GM18507 (cell line): ENCODE data around the gene PNPLA2.

ENCODE experiments used
- DNase-seq: peaks from one replicate; pipeline ENCODE4 v3.0.0; 2011; ENCODE audit warnings: low read depth; ENCODE audit not compliant: insufficient read length; ENCODE audit errors: extremely low spot score
- FAIRE-seq: peaks from 2 replicates; lab custom pipeline; 2011; peaks lifted over from hg19 to GRCh38; lab: Jason Lieb, UNC

The PNPLA2 gene

GRCh38 chr11:838441-839279, 19.9 kb downstream of the PNPLA2 start:
- no peak for DNase-seq
- no peak for FAIRE-seq

GRCh38 chr11:839280-839623, 20.5 kb downstream of the PNPLA2 start:
- DNase-seq: no peak
- FAIRE-seq: no peak

- DNase-seq (no peak), FAIRE-seq (no peak)
These were observed 21.3 kb downstream of the PNPLA2 start for GRCh38 chr11:839875-840617.

GRCh38 chr11:841981-842369, 23.3 kb downstream of the PNPLA2 start:
- FAIRE-seq (no peak), DNase-seq (no peak)

GRCh38 chr11:842370-843002, 23.8 kb downstream of the PNPLA2 start, which contains the start of the genes POLR2L and TSPAN4:
Gene POLR2L, minus strand, starts transcription at chr11:842529. Its CDS starts 21 bp downstream, at chr11:842508.
Gene TSPAN4, plus strand, starts transcription at chr11:842852. Its CDS starts 7,453 bp downstream, at chr11:850305.
- FAIRE-seq (peak; percentile 89), DNase-seq (peak; percentile 87)

GRCh38 chr11:843086-843734, 24.5 kb downstream of the PNPLA2 start:
- DNase-seq (no peak), FAIRE-seq (no peak)

GRCh38 chr11:843818-844692, 25.3 kb downstream of the PNPLA2 start:
- FAIRE-seq (no peak), DNase-seq (no peak)

GRCh38 chr11:844693-845644, 26.3 kb downstream of the PNPLA2 start:
- DNase-seq: no peak
- FAIRE-seq: no peak

GRCh38 chr11:845872-846495, 27.3 kb downstream of the PNPLA2 start:
- FAIRE-seq: no peak
- DNase-seq: no peak

GRCh38 chr11:846496-847098, 27.9 kb downstream of the PNPLA2 start:
- FAIRE-seq: no peak
- DNase-seq: no peak

GRCh38 chr11:847876-848275, 29.2 kb downstream of the PNPLA2 start:
- FAIRE-seq (no peak), DNase-seq (no peak)

GRCh38 chr11:848380-848931, 29.7 kb downstream of the PNPLA2 start:
- peak; percentile 63 for DNase-seq
- FAIRE-seq: peak; percentile 56

GRCh38 chr11:849104-849824, 30.6 kb downstream of the PNPLA2 start:
- no peak for FAIRE-seq
- DNase-seq: no peak

- FAIRE-seq: no peak
These were observed 31.4 kb downstream of the PNPLA2 start for GRCh38 chr11:849951-850774.

More at GRCh38 chr11:849951-850774, 31.4 kb downstream of the PNPLA2 start:
- no peak for DNase-seq
